OCI-LY1 (cell line): ENCODE results near the gene BTN1A1.

Source experiments
- H2AFZ ChIP-seq: fragments of 200-600 bp; sonication (generic), shearing (Covaris generic); 2 replicates; pipeline ENCODE4 v1.6.0; 2014; ENCODE audit warnings: antibody characterized with exemption, mild to moderate bottlenecking, low read length
- H3F3A ChIP-seq: fragments of 200-600 bp; sonication (generic), shearing (Covaris generic); 2 replicates; pipeline ENCODE4 v1.6.0; 2014; ENCODE audit warnings: mild to moderate bottlenecking, antibody characterized with exemption, low read length, moderate library complexity; ENCODE audit not compliant: insufficient read depth
- H3K27ac ChIP-seq: fragments of 200-600 bp; sonication (generic); 2 replicates; pipeline ENCODE4 v1.5.1; 2014; ENCODE audit warnings: low read length, mixed run types, mild to moderate bottlenecking, low read depth; ENCODE audit not compliant: poor library complexity, severe bottlenecking
- H3K27me3 ChIP-seq: fragments of 200-600 bp; sonication (generic); 2 replicates; pipeline ENCODE4 v1.6.0; 2014; ENCODE audit warnings: antibody characterized with exemption, mild to moderate bottlenecking, low read length, moderate library complexity; ENCODE audit not compliant: insufficient read depth
- H3K36me3 ChIP-seq: fragments of 200-600 bp; sonication (generic); 2 replicates; pipeline ENCODE4 v1.6.1; 2014; ENCODE audit warnings: mild to moderate bottlenecking, antibody characterized with exemption, low read length, moderate library complexity, mixed read lengths; ENCODE audit not compliant: insufficient read depth
- H3K4me1 ChIP-seq: fragments of 200-600 bp; sonication (generic); 2 replicates; pipeline ENCODE4 v1.5.1; 2014; ENCODE audit warnings: mild to moderate bottlenecking, low read length, moderate library complexity; ENCODE audit not compliant: insufficient read depth, severe bottlenecking
- H3K4me2 ChIP-seq: fragments of 200-600 bp; sonication (generic), shearing (Covaris generic); 2 replicates; pipeline ENCODE4 v1.6.1; 2014; ENCODE audit warnings: low read length
- H3K4me3 ChIP-seq: fragments of 200-600 bp; sonication (generic); 2 replicates; pipeline ENCODE4 v1.5.1; 2014; ENCODE audit warnings: low read length, low read depth, mild to moderate bottlenecking, mixed read lengths; ENCODE audit not compliant: poor library complexity, severe bottlenecking
- H3K79me2 ChIP-seq: fragments of 200-600 bp; shearing (Covaris generic); 2 replicates; pipeline ENCODE4 v1.6.1; 2016; ENCODE audit warnings: mixed run types, low read length, mixed read lengths; ENCODE audit not compliant: insufficient read depth
- H3K9ac ChIP-seq: fragments of 200-600 bp; sonication (generic), shearing (Covaris generic); 2 replicates; pipeline ENCODE4 v1.6.1; 2014; ENCODE audit warnings: mild to moderate bottlenecking, low read length, mixed read lengths
- H3K9me2 ChIP-seq: fragments of 200-600 bp; sonication (generic), shearing (Covaris generic); 2 replicates; pipeline ENCODE4 v1.6.1; 2014; ENCODE audit warnings: low read depth, mild to moderate bottlenecking, low read length, mixed read lengths
- H3K9me3 ChIP-seq: fragments of 200-600 bp; shearing (Covaris generic); 2 replicates; pipeline ENCODE4 v1.6.1; 2014; ENCODE audit warnings: low read length, mixed read lengths
- H4K20me1 ChIP-seq: fragments of 200-600 bp; sonication (generic), shearing (Covaris generic); 2 replicates; pipeline ENCODE4 v1.6.0; 2016; ENCODE audit warnings: mild to moderate bottlenecking, low read length; ENCODE audit not compliant: insufficient read depth
- CTCF ChIP-seq: fragments of 200-600 bp; sonication (generic), shearing (Covaris generic); IDR thresholded peaks from 2 replicates; pipeline ENCODE4 v1.5.1; 2017; ENCODE audit warnings: mild to moderate bottlenecking, antibody characterized with exemption, low read length, moderate library complexity, mixed read lengths
- EZH2 ChIP-seq: fragments of 200-600 bp; sonication (generic), shearing (Covaris generic); IDR thresholded peaks from 2 replicates; pipeline ENCODE4 v1.8.0; 2017; ENCODE audit warnings: borderline replicate concordance, mixed run types, mild to moderate bottlenecking, antibody characterized with exemption, low read length, moderate library complexity, mixed read lengths

BTN1A1 gene

GRCh38 chr6:26486358-26486757 lies 13.7 kb upstream of the BTN1A1 start:
- Histone ChIP-seq H3K9me3 (no peaks in the 10 kb centered on the region; the same call in 1 of the 2 replicates), H3K4me1 (peaks cover 8% of the 10 kb centered on the region), H4K20me1 (no peaks in the 10 kb centered on the region), H3K36me3 (no peaks in the 10 kb centered on the region; the same call in 1 of the 2 replicates), H3K4me2 (no peak overlapping the region), H3F3A (no peaks in the 10 kb centered on the region), H3K27me3 (no peaks in the 10 kb centered on the region), H2AFZ (no peak overlapping the region), H3K9me2 (no peaks in the 10 kb centered on the region), H3K4me3 (no peak overlapping the region), H3K79me2 (no peaks in the 10 kb centered on the region), H3K27ac (no peak overlapping the region), H3K9ac (no peak overlapping the region)
- TF ChIP-seq CTCF (no peak), EZH2 (no peak)

GRCh38 chr6:26487466-26487865 lies 12.6 kb upstream of the BTN1A1 start:
- no peaks in the 10 kb centered on the region for H3K9me2 ChIP-seq
- no peak for TF ChIP-seq CTCF
- no peak for TF ChIP-seq EZH2
- H3K9me3 ChIP-seq = no peaks in the 10 kb centered on the region; the same call in 1 of the 2 replicates
- H3K4me2 ChIP-seq = no peak overlapping the region
- no peak overlapping the region for H3K9ac ChIP-seq
- H3K27ac ChIP-seq = no peak overlapping the region
- H3K4me3 ChIP-seq = no peak overlapping the region
- H3F3A ChIP-seq = no peaks in the 10 kb centered on the region
- H2AFZ ChIP-seq = no peak overlapping the region
- H3K27me3 ChIP-seq = no peaks in the 10 kb centered on the region
- no peaks in the 10 kb centered on the region for H3K79me2 ChIP-seq
- peaks cover 13% of the 10 kb centered on the region for H3K4me1 ChIP-seq
- H4K20me1 ChIP-seq = no peaks in the 10 kb centered on the region
- no peaks in the 10 kb centered on the region; the same call in 1 of the 2 replicates for H3K36me3 ChIP-seq

GRCh38 chr6:26489996-26490964 lies 9.8 kb upstream of the BTN1A1 start:
- Histone ChIP-seq H3K36me3 (no peaks in the 10 kb centered on the region; the same call in 1 of the 2 replicates), H3K27ac (no peak overlapping the region), H3K4me3 (no peak overlapping the region), H3K9me2 (no peaks in the 10 kb centered on the region), H3K4me1 (peaks cover 10% of the 10 kb centered on the region), H3K9me3 (no peaks in the 10 kb centered on the region; the same call in 1 of the 2 replicates), H4K20me1 (no peaks in the 10 kb centered on the region), H2AFZ (no peak overlapping the region), H3K4me2 (no peak overlapping the region), H3K79me2 (no peaks in the 10 kb centered on the region), H3F3A (no peaks in the 10 kb centered on the region), H3K9ac (no peak overlapping the region), H3K27me3 (no peaks in the 10 kb centered on the region)
- no peak for TF ChIP-seq EZH2
- TF ChIP-seq CTCF = no peak
